ENCODE results near the gene SRCIN1.

The SRCIN1 gene

GRCh38 chr17:38598536-38598935 lies 7.2 kb downstream of the SRCIN1 start:
- no peak for DNase-seq (ENCODE audit: low spot score)

GRCh38 chr17:38597375-38597774 lies 8.4 kb downstream of the SRCIN1 start:
- no peak for DNase-seq (ENCODE audit: low spot score)

GRCh38 chr17:38596651-38597050 lies 9.1 kb downstream of the SRCIN1 start:
- DNase-seq (ENCODE audit: low spot score), result no peak

- DNase-seq (ENCODE audit: low spot score), result no peak
These were observed 9.9 kb downstream of the SRCIN1 start for GRCh38 chr17:38595892-38596291.

- no peak for DNase-seq (ENCODE audit: low spot score)
These were observed 11.6 kb downstream of the SRCIN1 start for GRCh38 chr17:38594152-38594551.

- DNase-seq (ENCODE audit: low spot score), result no peak
These were observed 13.3 kb downstream of the SRCIN1 start for GRCh38 chr17:38592487-38592886.

GRCh38 chr17:38591759-38592241 lies 14.0 kb downstream of the SRCIN1 start:
- DNase-seq (ENCODE audit: low spot score), result no peak

GRCh38 chr17:38590988-38591758 lies 14.6 kb downstream of the SRCIN1 start:
- DNase-seq (ENCODE audit: low spot score), result no peak

- DNase-seq (ENCODE audit: low spot score), result no peak
These were observed 16.2 kb downstream of the SRCIN1 start for GRCh38 chr17:38589462-38590114.

GRCh38 chr17:38588788-38589174 lies 17.0 kb downstream of the SRCIN1 start:
- no peak for DNase-seq (ENCODE audit: low spot score)

- no peak for DNase-seq (ENCODE audit: low spot score)
These were observed 17.6 kb downstream of the SRCIN1 start for GRCh38 chr17:38587947-38588787.

GRCh38 chr17:38587203-38587602 lies 18.5 kb downstream of the SRCIN1 start:
- no peak for DNase-seq (ENCODE audit: low spot score)

GRCh38 chr17:38586788-38587187 lies 19.0 kb downstream of the SRCIN1 start:
- DNase-seq (ENCODE audit: low spot score), result no peak

- DNase-seq (ENCODE audit: low spot score), result no peak
These were observed 19.7 kb downstream of the SRCIN1 start for GRCh38 chr17:38585918-38586529.

GRCh38 chr17:38585056-38585917 lies 20.5 kb downstream of the SRCIN1 start:
- no peak for DNase-seq (ENCODE audit: low spot score)

GRCh38 chr17:38584350-38584925 lies 21.3 kb downstream of the SRCIN1 start:
- no peak for DNase-seq (ENCODE audit: low spot score)

GRCh38 chr17:38583828-38584349 lies 21.9 kb downstream of the SRCIN1 start:
- DNase-seq (ENCODE audit: low spot score), result no peak

GRCh38 chr17:38583176-38583575 lies 22.6 kb downstream of the SRCIN1 start:
- DNase-seq (ENCODE audit: low spot score), result no peak

- DNase-seq (ENCODE audit: low spot score), result no peak
These were observed 23.7 kb downstream of the SRCIN1 start for GRCh38 chr17:38582069-38582468.

GRCh38 chr17:38579934-38580333 lies 25.8 kb downstream of the SRCIN1 start:
- peak; percentile 70 for DNase-seq (ENCODE audit: low spot score)

- DNase-seq (ENCODE audit: low spot score), result no peak
These were observed 26.7 kb downstream of the SRCIN1 start for GRCh38 chr17:38579083-38579480.
